ENCODE data around the gene ARNT2. TPM values are rescaled to one million over a fixed set of nuclear protein-coding genes. Genes with fewer than 3 reads are reported as not detected.

ARNT2 gene
- total RNA-seq, 1 donor from 2014 or later, result 3.6 TPM

DNA sequence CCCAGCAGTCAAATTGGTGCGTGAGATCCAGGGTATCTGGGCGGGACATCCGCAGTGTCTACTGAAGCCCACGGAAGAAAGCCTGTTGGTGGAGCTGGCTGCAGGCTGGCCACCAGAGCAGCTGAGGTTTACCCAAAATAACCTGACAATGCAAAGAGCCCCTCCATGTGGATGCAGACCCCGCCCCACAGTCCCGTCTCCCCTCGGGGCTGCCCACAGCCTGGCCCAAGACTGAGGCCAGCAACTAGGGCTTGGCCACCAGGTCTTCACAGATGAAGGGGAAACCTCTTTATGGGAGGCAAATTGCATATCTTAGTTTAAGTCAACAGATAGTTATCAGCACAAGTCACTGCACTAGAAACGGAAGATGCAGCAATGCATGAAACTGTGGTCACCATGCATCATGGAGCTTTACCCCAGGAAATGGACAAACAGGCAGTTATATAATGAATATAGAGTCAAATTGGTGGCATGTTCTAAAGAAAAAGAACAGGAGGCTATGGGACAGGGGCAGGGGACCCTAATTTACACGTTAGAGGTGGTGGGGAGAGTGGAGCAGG is 86.3 kb downstream of the ARNT2 start:
- H3K9me3 ChIP-seq (replicated peaks), result no peaks in the 10 kb centered on the region
- no peak for DNase-seq
- no peaks in the 10 kb centered on the region for H3K36me3 ChIP-seq
- intact Hi-C loops (cut with micrococcal nuclease), result no loop called here
- TF ChIP-seq, protein P1, sequence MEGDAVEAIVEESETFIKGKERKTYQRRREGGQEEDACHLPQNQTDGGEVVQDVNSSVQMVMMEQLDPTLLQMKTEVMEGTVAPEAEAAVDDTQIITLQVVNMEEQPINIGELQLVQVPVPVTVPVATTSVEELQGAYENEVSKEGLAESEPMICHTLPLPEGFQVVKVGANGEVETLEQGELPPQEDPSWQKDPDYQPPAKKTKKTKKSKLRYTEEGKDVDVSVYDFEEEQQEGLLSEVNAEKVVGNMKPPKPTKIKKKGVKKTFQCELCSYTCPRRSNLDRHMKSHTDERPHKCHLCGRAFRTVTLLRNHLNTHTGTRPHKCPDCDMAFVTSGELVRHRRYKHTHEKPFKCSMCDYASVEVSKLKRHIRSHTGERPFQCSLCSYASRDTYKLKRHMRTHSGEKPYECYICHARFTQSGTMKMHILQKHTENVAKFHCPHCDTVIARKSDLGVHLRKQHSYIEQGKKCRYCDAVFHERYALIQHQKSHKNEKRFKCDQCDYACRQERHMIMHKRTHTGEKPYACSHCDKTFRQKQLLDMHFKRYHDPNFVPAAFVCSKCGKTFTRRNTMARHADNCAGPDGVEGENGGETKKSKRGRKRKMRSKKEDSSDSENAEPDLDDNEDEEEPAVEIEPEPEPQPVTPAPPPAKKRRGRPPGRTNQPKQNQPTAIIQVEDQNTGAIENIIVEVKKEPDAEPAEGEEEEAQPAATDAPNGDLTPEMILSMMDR (IDR thresholded peaks at IDR 0.05; ENCODE audit: borderline replicate concordance), result no peak
- no peak overlapping the region for H3K4me3 ChIP-seq
- no peak overlapping the region for H3K27ac ChIP-seq (replicated peaks)
- H3K4me1 ChIP-seq, result peaks cover 15% of the 10 kb centered on the region
- H3K27me3 ChIP-seq (ENCODE audit: low read depth), result no peaks in the 10 kb centered on the region

DNA sequence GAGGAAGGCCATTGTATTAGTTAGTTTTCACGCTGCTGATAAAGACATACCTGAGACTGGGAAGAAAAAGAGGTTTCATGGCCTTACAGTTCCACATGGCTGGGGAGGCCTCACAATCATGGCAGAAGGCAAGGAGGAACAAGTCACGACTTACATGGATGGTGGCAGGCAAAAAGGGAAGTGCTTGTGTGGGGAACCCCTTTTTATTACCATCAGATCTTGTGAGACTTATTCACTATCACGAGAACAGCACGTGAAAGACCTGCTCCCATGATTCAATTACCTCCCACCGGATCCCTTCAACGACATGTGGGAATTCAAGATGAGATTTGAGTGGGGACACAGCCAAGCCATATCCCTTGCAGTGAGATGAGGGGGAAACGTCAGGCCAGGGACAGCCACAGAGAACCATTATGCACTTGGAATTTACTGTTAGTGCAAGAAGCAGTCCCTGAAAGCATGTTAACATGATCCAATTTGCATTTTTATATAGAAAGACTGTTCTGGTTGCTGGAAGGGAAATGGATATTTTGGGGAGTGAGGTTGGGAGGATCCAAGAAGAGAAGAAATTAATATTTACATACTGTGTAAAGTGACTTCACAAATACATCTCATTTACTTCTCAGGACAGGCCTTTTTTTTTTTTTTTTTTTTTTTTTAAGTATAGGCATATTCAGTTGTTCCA is 87.1 kb downstream of the ARNT2 start:
- Histone ChIP-seq H3K9me3 (replicated peaks) (no peaks in the 10 kb centered on the region), H3K4me1 (peaks cover 15% of the 10 kb centered on the region), H3K27ac (replicated peaks) (no peak overlapping the region), H3K36me3 (no peaks in the 10 kb centered on the region), H3K4me3 (no peak overlapping the region), H3K27me3 (ENCODE audit: low read depth) (no peaks in the 10 kb centered on the region)
- DNase-seq, result no peak
- TF ChIP-seq, protein P1 (IDR thresholded peaks at IDR 0.05; ENCODE audit: borderline replicate concordance), result no peak
- intact Hi-C loops (cut with micrococcal nuclease), result no loop called here

DNA sequence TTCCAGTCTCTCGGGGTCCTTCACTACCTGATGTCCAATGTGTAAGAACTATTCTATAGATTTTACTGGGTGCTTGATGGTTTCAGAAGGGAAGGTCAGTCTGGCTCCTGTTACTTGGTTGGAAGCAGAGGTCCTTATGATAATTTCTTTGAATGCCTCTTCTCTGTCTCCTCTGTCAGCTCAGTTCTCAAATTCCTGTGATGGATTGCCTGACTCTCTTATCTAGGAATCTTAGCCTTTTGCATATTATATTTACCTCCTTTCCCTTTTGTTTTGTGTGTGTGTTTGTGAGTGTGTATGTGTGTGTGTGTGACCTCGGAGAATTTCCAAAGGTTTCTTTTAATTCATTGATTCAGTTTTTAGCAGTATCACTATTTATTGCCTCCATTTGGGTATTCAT is 88.2 kb downstream of the ARNT2 start:
- intact Hi-C loops (cut with micrococcal nuclease), result no loop called here
- Histone ChIP-seq H3K27ac (replicated peaks) (no peak overlapping the region), H3K9me3 (replicated peaks) (no peaks in the 10 kb centered on the region), H3K27me3 (ENCODE audit: low read depth) (no peaks in the 10 kb centered on the region), H3K36me3 (no peaks in the 10 kb centered on the region), H3K4me1 (peaks cover 15% of the 10 kb centered on the region), H3K4me3 (no peak overlapping the region)
- TF ChIP-seq, protein P1 (IDR thresholded peaks at IDR 0.05; ENCODE audit: borderline replicate concordance), result no peak
- DNase-seq, result no peak

DNA sequence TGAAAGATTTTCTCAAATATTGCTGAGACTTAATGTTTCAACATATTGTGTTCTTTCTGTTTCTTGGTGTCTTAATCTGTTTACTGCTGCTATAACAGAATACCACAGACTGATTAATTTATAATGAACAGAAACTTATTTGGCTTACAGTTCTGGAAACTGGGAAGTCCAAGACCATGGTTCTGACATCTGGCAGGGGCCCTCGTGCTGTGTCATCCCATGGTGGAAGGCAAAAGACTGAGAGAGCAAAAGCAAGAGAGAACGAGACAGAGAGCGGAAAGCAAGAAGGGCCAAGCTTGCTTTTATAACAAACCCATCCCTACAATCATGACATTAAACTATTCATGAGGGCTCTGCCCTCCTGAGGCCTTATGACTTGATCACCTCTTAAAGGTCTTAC is 88.7 kb downstream of the ARNT2 start:
- TF ChIP-seq, protein P1 (IDR thresholded peaks at IDR 0.05; ENCODE audit: borderline replicate concordance), result no peak
- Histone ChIP-seq H3K36me3 (no peaks in the 10 kb centered on the region), H3K27ac (replicated peaks) (no peak overlapping the region), H3K9me3 (replicated peaks) (no peaks in the 10 kb centered on the region), H3K27me3 (ENCODE audit: low read depth) (no peaks in the 10 kb centered on the region), H3K4me1 (peaks cover 15% of the 10 kb centered on the region), H3K4me3 (no peak overlapping the region)
- DNase-seq, result no peak
- intact Hi-C loops (cut with micrococcal nuclease), result no loop called here

DNA sequence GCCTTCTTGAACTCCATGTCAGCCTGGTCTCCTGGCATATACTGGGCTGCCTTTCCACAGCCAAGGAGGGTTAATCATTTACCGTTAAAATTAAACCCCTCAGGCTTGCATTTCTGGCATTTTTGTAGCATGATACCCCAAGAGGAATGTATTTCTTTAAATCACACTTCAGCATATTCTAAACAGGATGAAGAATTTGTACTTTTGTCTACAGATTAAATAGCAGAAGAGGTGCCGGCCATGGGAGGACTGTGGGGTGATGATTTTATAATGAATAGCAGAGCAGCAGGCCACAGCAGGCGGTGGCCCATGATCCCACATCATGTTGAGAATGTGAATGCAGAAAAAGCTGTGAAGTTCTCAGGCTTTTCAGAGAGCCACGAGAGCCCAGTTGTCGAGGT is 90.2 kb downstream of the ARNT2 start:
- no peak for DNase-seq
- H3K36me3 ChIP-seq, result no peaks in the 10 kb centered on the region
- intact Hi-C loops (cut with micrococcal nuclease), result no loop called here
- H3K27me3 ChIP-seq (ENCODE audit: low read depth), result no peaks in the 10 kb centered on the region
- no peaks in the 10 kb centered on the region for H3K9me3 ChIP-seq (replicated peaks)
- H3K4me1 ChIP-seq, result peaks cover 6% of the 10 kb centered on the region
- no peak overlapping the region for H3K4me3 ChIP-seq
- TF ChIP-seq, protein P1 (IDR thresholded peaks at IDR 0.05; ENCODE audit: borderline replicate concordance), result no peak
- H3K27ac ChIP-seq (replicated peaks), result no peak overlapping the region

All from left ventricle myocardium inferior (tissue), 1 donor.